GM19193 (cell line): ENCODE data around the gene TTC39C.

Experiments
- POLR2A ChIP-seq: IDR thresholded peaks from 4 replicates; pipeline ENCODE4 v1.6.1; 2011; ENCODE audit not compliant: insufficient read depth, insufficient read length; ENCODE audit errors: extremely low read depth

Gene TTC39C

DNA sequence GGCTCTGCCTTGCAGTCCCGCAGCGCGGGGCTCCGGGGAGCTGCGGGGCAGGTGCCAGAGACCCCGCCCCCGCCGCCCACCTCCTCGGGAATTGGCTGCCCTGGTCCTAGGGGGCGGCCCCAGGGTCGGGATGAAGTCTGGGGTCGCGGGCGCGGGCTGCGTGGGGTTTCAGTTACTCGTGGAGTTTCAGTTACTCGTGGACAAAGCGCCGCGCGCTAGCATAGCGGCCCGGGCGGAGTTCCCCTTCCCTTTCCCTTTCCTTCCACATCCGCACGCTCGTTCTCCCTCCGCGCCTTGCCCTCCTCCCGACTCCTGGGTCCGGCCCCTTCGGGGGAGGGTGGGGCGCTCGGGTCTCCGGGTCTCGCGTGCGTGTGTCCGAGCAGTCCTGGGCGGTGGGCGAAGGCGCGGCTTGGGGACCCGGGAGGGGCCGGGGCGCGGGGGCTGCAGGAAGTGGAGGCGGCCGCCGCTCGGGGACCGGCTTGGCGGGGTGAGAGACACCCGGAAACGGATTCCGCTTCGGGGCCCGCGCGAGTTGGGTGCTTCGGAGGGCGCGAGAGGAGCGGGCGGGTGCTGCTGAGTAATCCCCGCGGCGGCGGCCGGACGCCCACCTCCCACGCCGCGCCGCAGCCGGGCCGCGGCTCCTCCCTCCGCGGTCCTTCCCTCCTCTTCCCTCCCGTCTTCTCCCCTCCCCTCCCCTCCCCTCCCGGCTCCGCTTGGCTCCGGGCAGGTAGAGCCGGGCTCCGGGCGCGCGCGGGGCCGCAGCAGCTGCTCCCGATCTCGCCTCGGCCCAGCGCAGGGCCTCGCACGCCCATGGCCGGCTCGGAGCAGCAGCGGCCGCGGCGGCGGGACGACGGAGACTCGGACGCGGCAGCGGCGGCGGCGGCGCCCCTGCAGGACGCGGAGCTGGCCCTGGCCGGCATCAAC, at the start of gene TTC39C:
TSS of gene TTC39C (plus strand) at position 693 of the 924 bp plus-strand sequence. CDS start at position 811, 118 bp downstream.
- peak; percentile 55 for TF ChIP-seq POLR2A

DNA sequence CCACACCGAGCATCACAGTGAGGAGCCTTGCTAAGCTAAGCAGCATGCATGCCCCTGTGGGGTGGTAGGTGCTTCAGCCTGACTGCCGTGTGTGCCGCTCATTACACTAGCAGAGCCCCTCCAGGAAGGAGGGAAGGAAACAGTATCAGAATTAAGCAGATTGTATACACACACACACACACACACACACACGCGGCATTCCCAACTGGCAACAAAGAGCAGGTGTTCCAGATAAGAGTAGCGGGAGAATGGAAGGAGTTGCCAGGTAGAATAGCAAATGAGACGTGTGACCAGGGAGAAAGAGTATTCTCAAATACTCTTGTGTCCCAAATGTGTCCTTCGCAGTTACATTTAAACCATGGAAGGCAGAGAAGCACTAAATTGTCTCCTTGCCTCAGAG, 47.6 kb upstream of the TTC39C start:
- no peak for TF ChIP-seq POLR2A

DNA sequence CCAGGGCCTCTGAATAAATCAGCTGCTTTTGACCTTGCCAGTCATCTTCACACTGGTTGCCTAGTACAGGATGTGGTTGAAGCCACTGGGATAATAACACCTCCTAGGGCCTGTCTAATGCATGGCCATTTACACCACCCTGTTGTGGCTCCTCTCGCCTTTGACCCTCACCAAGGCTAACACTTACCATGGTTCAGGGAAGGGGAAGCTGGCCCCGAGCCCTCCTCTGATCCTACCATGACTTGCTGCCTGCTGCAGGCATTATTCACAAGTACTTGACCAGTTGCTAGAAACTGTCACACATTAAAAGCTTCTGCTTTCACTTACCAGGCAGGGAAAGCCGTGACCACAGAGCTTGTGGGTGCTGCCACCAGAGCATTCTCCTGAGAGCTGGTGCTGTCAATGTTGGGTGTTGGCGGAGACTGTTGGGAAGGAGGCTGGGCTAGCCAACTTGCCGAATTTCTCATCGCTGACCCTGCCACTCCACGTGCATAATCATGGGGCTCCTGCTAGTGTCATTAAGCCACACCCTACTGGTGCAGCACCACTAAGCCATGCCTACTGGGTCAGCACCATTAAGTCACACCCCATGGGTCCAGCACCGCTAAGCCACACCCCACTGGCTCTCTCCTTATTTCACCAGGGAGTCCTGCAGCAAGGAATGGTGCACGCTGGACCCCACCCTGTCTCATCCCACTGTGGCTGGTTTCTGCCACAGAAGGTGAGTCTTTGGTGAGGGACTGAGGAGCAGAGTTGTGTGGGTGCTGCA, 47.0 kb upstream of the TTC39C start:
- no peak for TF ChIP-seq POLR2A

DNA sequence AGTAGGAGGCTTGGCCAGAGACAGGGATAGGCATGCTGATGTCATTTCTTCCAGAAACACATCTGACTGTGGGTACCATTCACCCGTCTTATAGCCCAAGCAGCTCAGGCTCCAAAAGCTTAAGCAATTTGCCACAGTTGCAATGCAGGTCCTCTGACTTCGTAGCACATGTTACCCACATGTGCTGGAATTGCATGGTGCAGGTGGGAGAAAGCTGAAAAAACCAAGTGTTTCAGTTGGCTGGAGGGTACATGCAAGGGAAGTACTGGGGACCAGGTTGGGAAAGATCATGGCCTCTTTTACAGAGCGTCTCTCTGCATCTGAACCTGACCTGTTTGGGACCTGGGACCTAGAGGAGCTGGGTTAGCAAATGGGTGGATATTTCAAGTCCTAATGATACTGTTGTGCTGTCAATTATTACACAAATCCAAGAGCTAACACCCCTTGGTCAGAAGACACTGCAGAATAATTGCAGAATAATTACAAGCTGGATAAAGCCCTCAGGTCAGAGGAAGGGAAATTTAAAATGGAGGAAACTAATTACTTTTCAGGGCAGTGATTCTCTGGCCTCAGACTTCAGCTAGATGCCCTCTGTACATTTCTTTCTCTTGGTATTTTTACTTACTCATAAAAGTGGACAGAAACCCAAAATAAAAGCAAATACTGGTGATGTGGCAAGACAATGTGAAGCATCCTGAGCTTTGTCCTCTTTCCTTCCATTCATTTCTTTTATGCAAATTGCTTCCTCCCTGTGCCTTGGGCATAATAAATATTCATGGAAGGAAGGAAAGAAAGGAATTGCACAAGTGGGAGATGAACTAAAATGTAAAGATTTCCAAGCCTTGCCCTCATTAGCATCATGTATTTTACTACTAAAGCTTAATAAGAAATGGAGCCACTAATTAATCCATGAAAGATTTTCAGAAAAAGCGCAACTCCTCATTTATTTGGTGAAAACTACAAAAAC, 45.6 kb upstream of the TTC39C start:
- no peak for TF ChIP-seq POLR2A

GRCh38 chr18:23969664-23970063, 44.9 kb upstream of the TTC39C start:
- TF ChIP-seq POLR2A = no peak

- TF ChIP-seq POLR2A = no peak
These were observed 44.1 kb upstream of the TTC39C start for GRCh38 chr18:23970161-23971096.

DNA sequence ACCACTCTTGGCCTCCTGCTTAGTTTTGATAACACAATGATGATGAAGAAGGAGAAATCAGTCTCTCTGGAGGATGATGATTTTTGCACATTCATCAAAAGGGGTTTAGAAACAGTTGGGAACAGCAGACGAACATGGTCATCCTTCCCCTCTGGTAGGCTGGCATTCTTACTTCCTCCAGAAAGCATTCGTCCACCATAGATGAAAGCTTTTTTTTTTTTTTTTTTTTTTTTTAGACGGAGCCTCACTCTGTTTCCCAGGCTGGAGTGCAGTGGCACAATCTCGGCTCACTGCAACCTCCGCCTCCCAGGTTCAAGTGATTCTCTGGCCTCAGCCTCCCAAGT, 43.5 kb upstream of the TTC39C start:
- TF ChIP-seq POLR2A = no peak

DNA sequence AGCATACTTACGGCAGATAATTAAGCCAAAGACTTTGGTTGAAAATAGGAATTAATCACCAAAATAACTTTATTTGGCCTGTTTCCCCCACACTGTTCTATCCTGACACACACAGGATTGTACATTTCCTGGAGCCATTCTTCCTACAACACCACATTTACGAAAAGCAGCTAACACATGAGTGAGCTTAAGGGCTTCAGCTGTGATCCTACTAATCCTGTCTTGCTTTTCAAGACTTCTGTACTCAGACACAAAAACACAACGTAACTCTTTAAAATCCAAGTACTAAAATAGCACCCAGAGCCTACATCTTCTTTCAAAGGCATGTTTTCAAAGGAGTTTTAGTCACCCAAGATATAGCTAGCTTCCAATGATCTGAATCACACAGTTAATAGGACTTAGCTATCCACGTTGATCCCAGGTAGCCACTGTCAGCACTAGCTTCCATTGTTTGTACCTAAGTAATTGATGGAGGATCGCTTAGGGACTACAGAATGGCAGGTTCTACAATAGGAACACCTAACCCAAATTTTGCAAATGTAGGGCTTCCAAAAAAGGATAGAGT, 42.8 kb upstream of the TTC39C start:
- TF ChIP-seq POLR2A = no peak

- TF ChIP-seq POLR2A = no peak
These were observed 42.1 kb upstream of the TTC39C start for GRCh38 chr18:23972453-23972852.

DNA sequence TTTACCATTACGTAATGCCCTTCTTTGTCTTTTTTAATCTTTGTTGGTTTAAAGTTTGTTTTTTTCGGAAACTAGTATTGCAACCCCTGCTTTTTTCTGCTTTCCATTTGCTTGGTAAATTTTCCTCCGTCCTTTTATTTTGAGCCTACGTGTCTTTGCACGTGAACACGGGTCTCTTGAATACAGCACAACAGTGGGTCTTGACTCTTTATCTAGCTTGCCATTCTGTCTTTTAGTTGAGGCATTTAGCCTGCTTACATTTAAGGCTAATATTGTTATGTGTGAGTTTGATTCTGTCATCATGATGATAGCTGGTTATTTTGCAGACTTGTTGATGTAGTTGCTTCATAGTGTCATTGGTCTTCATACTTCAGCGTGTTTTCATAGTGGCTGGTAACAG, 37.5 kb upstream of the TTC39C start:
- no peak for TF ChIP-seq POLR2A

DNA sequence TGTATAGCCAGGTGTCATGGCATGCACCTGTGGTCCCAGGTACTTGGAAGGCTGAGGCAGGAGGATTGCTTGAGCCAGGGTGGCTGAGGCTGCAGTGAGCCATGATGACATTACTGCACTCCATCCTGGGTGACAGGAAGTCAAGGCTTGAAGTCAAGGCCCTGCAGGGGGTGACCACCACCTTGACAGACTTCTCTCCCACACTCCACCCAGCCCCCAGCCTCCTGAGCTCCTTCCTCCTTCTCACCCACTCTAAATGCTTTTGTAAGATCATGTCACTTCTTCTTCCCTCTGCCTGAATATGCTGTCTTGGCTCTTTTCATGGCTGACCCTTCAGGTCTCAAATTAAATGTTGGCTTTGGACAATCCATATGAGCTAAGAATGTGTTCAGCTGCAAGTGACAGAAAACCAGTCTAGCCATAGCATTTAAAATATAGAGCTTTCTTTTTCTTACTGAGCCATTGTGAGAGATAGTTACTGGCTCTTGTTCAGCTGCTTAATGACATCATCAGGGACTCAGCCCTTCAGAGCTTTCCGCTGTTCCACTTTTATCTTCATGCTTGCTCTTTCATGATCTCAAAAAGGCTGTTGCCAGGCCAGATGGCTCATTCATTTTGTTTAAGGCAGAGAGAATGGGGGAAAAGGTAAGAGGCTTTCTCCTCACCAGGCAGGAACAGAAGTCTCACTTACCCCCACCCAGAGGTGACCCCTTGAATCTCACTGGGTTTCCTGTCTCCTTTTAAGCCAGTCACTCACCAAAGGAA, 36.7 kb upstream of the TTC39C start:
- TF ChIP-seq POLR2A = no peak

GRCh38 chr18:23981369-23981980, 33.1 kb upstream of the TTC39C start:
- no peak for TF ChIP-seq POLR2A
